RWPE2 (cell line): ENCODE data around the gene THPO.

Source experiments
- ATAC-seq: fragments of 200-7000 bp; cut with Tn5 transposase; 3 replicates; pipeline ENCODE4 v1.9.1; 2021; ENCODE audit warnings: low read depth
- DNase-seq: peaks from one replicate; pipeline ENCODE4 v3.0.0-alpha.2; 2020; ENCODE audit warnings: low spot score
- H3K27ac ChIP-seq: fragments of 450-650 bp; 2 replicates; pipeline ENCODE4 v1.5.1; 2017; ENCODE audit warnings: mild to moderate bottlenecking; ENCODE audit not compliant: poor library complexity, severe bottlenecking
- H3K27me3 ChIP-seq: fragments of 250-450 bp; sonication (Bioruptor Pico); 2 replicates; pipeline ENCODE4 v1.5.1; 2021; ENCODE audit warnings: mild to moderate bottlenecking, moderate library complexity; ENCODE audit not compliant: insufficient read depth, poor library complexity, severe bottlenecking
- H3K36me3 ChIP-seq: fragments of 250-450 bp; sonication (Bioruptor Pico); 2 replicates; pipeline ENCODE4 v1.5.1; 2020; ENCODE audit warnings: low read depth, mild to moderate bottlenecking, moderate library complexity
- H3K4me1 ChIP-seq: fragments of 250-450 bp; sonication (Bioruptor Pico); 2 replicates; pipeline ENCODE4 v1.5.1; 2021; ENCODE audit warnings: mild to moderate bottlenecking, moderate library complexity; ENCODE audit not compliant: insufficient read depth, poor library complexity, severe bottlenecking
- H3K4me3 ChIP-seq: fragments of 250-450 bp; sonication (Bioruptor Pico); 2 replicates; pipeline ENCODE4 v1.5.1; 2021; ENCODE audit warnings: mild to moderate bottlenecking, moderate library complexity; ENCODE audit not compliant: severe bottlenecking
- H3K9me3 ChIP-seq: fragments of 250-450 bp; sonication (Bioruptor Pico); 2 replicates; pipeline ENCODE4 v1.5.1; 2021; ENCODE audit warnings: mild to moderate bottlenecking, moderate library complexity; ENCODE audit not compliant: severe bottlenecking
- TF ChIP-seq, protein P1 (sequence below): fragments of 450-650 bp; IDR thresholded peaks from one replicate; pipeline ENCODE4 v1.5.1; 2017; ENCODE audit warnings: mild to moderate bottlenecking, moderate library complexity; ENCODE audit not compliant: poor library complexity, severe bottlenecking

The THPO gene

DNA sequence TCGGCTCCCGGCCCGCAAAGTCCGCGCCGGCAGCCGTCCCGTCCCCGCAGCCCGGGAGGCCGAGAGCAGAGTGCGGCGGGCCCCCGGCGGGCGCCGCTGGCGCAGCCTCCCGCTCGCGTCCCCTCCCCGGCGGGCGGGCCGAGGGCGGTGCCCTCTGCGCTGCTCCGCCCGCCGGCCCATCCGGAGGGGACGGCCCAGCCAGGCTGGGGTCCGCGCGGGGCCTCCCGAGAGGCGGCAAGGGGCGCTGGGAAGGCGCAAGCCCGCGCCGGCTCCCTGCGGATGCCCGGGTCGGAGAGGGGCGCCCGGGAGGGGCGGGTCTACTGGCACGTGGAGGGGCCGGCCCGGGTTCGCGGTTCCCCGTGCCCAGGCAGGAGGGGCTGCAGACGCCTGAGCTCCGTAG is 16.5 kb downstream of the THPO start, which contains the start of the genes CLCN2 and POLR2H:
Gene CLCN2, minus strand, starts transcription at position 74 of the 400 bp plus-strand sequence. CDS start 126 bp downstream, outside the sequence.
Gene POLR2H, plus strand, starts transcription at position 179 of the 400 bp plus-strand sequence. CDS start 1,783 bp downstream, outside the sequence.
- TF ChIP-seq, protein P1, sequence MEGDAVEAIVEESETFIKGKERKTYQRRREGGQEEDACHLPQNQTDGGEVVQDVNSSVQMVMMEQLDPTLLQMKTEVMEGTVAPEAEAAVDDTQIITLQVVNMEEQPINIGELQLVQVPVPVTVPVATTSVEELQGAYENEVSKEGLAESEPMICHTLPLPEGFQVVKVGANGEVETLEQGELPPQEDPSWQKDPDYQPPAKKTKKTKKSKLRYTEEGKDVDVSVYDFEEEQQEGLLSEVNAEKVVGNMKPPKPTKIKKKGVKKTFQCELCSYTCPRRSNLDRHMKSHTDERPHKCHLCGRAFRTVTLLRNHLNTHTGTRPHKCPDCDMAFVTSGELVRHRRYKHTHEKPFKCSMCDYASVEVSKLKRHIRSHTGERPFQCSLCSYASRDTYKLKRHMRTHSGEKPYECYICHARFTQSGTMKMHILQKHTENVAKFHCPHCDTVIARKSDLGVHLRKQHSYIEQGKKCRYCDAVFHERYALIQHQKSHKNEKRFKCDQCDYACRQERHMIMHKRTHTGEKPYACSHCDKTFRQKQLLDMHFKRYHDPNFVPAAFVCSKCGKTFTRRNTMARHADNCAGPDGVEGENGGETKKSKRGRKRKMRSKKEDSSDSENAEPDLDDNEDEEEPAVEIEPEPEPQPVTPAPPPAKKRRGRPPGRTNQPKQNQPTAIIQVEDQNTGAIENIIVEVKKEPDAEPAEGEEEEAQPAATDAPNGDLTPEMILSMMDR, result no peak
- peak; percentile 72 for DNase-seq
- ATAC-seq, result peak; percentile 48
- Histone ChIP-seq H3K4me1 (peaks cover 8% of the 10 kb centered on the region), H3K27ac (peak within 1 kb of the TSS; percentile 94), H3K9me3 (no peaks in the 10 kb centered on the region), H3K27me3 (no peaks in the 10 kb centered on the region), H3K4me3 (peak within 1 kb of the TSS; percentile 88), H3K36me3 (peaks cover 22% of the 10 kb centered on the region)

- H3K27ac ChIP-seq, result peak overlapping the region; percentile 94
- H3K4me3 ChIP-seq, result peak overlapping the region; percentile 88
- peaks cover 8% of the 10 kb centered on the region for H3K4me1 ChIP-seq
- ATAC-seq (no peak), DNase-seq (peak; percentile 47)
- TF ChIP-seq, protein P1, result no peak
- H3K9me3 ChIP-seq, result no peaks in the 10 kb centered on the region
- peaks cover 19% of the 10 kb centered on the region for H3K36me3 ChIP-seq
- no peaks in the 10 kb centered on the region for H3K27me3 ChIP-seq
These were observed 17.0 kb downstream of the THPO start for GRCh38 chr3:184360929-184361531.

GRCh38 chr3:184360070-184360928 is 17.7 kb downstream of the THPO start:
- no peak for ATAC-seq
- TF ChIP-seq, protein P1, result no peak
- H3K4me1 ChIP-seq, result peaks cover 8% of the 10 kb centered on the region
- peak overlapping the region; percentile 94 for H3K27ac ChIP-seq
- H3K36me3 ChIP-seq, result peaks cover 16% of the 10 kb centered on the region
- no peaks in the 10 kb centered on the region for H3K9me3 ChIP-seq
- H3K27me3 ChIP-seq, result no peaks in the 10 kb centered on the region
- no peak for DNase-seq
- peak overlapping the region; percentile 88 for H3K4me3 ChIP-seq

DNA sequence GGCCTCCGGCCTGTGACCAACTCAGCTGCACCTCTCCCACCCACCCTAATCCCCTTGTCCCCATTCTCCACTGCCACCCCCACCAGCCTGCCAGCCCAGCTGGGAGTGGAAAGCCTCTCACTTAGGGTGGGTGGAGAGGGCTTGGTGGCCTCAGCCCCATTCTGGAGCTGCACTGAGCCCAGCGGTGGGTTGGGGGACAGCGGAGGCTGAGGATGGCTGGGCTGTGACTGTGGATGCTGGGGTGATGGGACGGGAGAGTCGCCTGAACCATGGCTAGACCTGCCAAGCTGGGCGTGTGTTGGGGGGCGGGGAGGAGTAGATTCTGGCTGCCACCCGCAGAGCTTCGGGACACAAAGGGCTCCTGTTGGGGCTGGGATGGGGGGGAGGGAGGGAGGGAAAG is 18.4 kb downstream of the THPO start:
- Histone ChIP-seq H3K36me3 (peaks cover 14% of the 10 kb centered on the region), H3K27me3 (no peaks in the 10 kb centered on the region), H3K9me3 (no peaks in the 10 kb centered on the region), H3K4me3 (no peak overlapping the region), H3K4me1 (peaks cover 6% of the 10 kb centered on the region), H3K27ac (no peak overlapping the region)
- TF ChIP-seq, protein P1, result no peak
- DNase-seq (peak; percentile 51), ATAC-seq (no peak)
